Liver (tissue), 9 donors: ENCODE measurements around the gene ANKRD33B. TPM values are rescaled to one million over a fixed set of nuclear protein-coding genes. Genes with fewer than 3 reads are reported as not detected.
"Not testable (repeated sequence)": the region's sequence is repeated elsewhere in the genome, so short reads cannot be mapped to it uniquely, and the experiment has no call there.

ENCODE experiments used
- DNase-seq: peaks from one replicate; pipeline ENCODE4 v3.0.0-alpha.2; 2017; ENCODE audit warnings: low spot score
- H3K27ac ChIP-seq, 2 donors: one replicate each; pipeline ENCODE4 v1.7.0; 2013; ENCODE audit warnings: inconsistent platforms in 2 of 2, low read length in 2 of 2, control low read depth in 1 of 2, low read depth in 1 of 2, mild to moderate bottlenecking in 1 of 2
- H3K27me3 ChIP-seq, 4 donors: one replicate each; pipeline versions ENCODE4 v1.6.1 to v1.7.0; 2013; ENCODE audit warnings: low read length in 3 of 4, inconsistent platforms in 1 of 4, mild to moderate bottlenecking in 1 of 4, moderate library complexity in 1 of 4; ENCODE audit not compliant: control insufficient read depth in 4 of 4, insufficient read depth in 4 of 4
- H3K36me3 ChIP-seq, 4 donors: one replicate each; pipeline versions ENCODE4 v1.6.1 to v1.7.0; 2013; ENCODE audit warnings: low read length in 3 of 4, mild to moderate bottlenecking in 3 of 4, low read depth in 1 of 4, moderate library complexity in 1 of 4; ENCODE audit not compliant: control insufficient read depth in 4 of 4, insufficient read depth in 3 of 4
- H3K4me1 ChIP-seq, 4 donors: one replicate each; pipeline versions ENCODE4 v1.6.1 to v1.7.0; 2013; ENCODE audit warnings: low read length in 3 of 4, mild to moderate bottlenecking in 3 of 4, moderate library complexity in 1 of 4; ENCODE audit not compliant: control insufficient read depth in 4 of 4, insufficient read depth in 4 of 4
- H3K4me3 ChIP-seq, 3 donors: one replicate each; pipeline versions ENCODE4 v1.6.1 to v1.7.0; 2013; ENCODE audit warnings: low read length in 3 of 3, control low read depth in 1 of 3, low read depth in 1 of 3, mild to moderate bottlenecking in 1 of 3
- H3K9ac ChIP-seq, 2 donors: one replicate each; pipeline ENCODE4 v1.7.0; 2013; ENCODE audit warnings: low read length in 2 of 2, mild to moderate bottlenecking in 2 of 2, moderate library complexity in 2 of 2, control low read depth in 1 of 2, low read depth in 1 of 2
- H3K9me3 ChIP-seq, 4 donors: one replicate each; pipeline versions ENCODE4 v1.6.1 to v1.7.0; 2013; ENCODE audit warnings: low read length in 3 of 4; ENCODE audit not compliant: control insufficient read depth in 4 of 4
- EGR1 ChIP-seq, 2 donors: IDR thresholded peaks; 2 replicates each; pipeline ENCODE4 v1.6.1; 2016 to 2018; ENCODE audit warnings: antibody characterized with exemption in 2 of 2, low read depth in 2 of 2
- FOXA1 ChIP-seq: IDR thresholded peaks from 2 replicates; pipeline ENCODE4 v1.6.1; 2016; ENCODE audit warnings: antibody characterized with exemption
- FOXA2 ChIP-seq: IDR thresholded peaks from 2 replicates; pipeline ENCODE4 v1.6.1; 2016; ENCODE audit warnings: antibody characterized with exemption
- GABPA ChIP-seq, 2 donors: IDR thresholded peaks in 1 of 2; conservative IDR thresholded peaks in 1 of 2; 2 replicates each; pipeline ENCODE4 v1.6.1; 2016; ENCODE audit warnings: antibody characterized with exemption in 2 of 2, mild to moderate bottlenecking in 1 of 2, moderate library complexity in 1 of 2
- HNF4A ChIP-seq, 2 donors: conservative IDR thresholded peaks; 2 replicates each; pipeline ENCODE4 v1.6.1; 2016; ENCODE audit warnings: antibody characterized with exemption in 2 of 2, mild to moderate bottlenecking in 2 of 2
- HNF4G ChIP-seq: IDR thresholded peaks from 2 replicates; pipeline ENCODE4 v1.6.1; 2016; ENCODE audit warnings: antibody characterized with exemption
- MAX ChIP-seq: IDR thresholded peaks from 2 replicates; pipeline ENCODE4 v1.6.1; 2016; ENCODE audit warnings: antibody characterized with exemption
- NR2F2 ChIP-seq: IDR thresholded peaks from 2 replicates; pipeline ENCODE4 v1.6.1; 2016; ENCODE audit warnings: antibody characterized with exemption
- RAD21 ChIP-seq, 2 donors: IDR thresholded peaks; 2 replicates each; pipeline ENCODE4 v1.6.1; 2016; ENCODE audit warnings: antibody characterized with exemption in 2 of 2, mild to moderate bottlenecking in 2 of 2
- RXRA ChIP-seq, 2 donors: IDR thresholded peaks; 2 replicates each; pipeline ENCODE4 v1.6.1; 2017 to 2018; ENCODE audit warnings: antibody characterized with exemption in 2 of 2, mild to moderate bottlenecking in 1 of 2
- SP1 ChIP-seq: IDR thresholded peaks from 2 replicates; pipeline ENCODE4 v1.6.1; 2018; ENCODE audit warnings: antibody characterized with exemption, mild to moderate bottlenecking
- TAF1 ChIP-seq: conservative IDR thresholded peaks from 2 replicates; pipeline ENCODE4 v1.6.1; 2016; ENCODE audit warnings: antibody characterized with exemption, mild to moderate bottlenecking
- YY1 ChIP-seq: IDR thresholded peaks from 2 replicates; pipeline ENCODE4 v1.6.1; 2016; ENCODE audit warnings: antibody characterized with exemption, mild to moderate bottlenecking
- WGBS: extraction: QIAGEN DNeasy Blood & Tissue Kit; methylation state at CpG from one replicate; pipeline ENCODE4 v1.1.7; 2013; 5-methylcytosine and 5-hydroxymethylcytosine counted together
- polyA plus RNA-seq, 2 donors: library from polyadenylated mRNA; stranded (reverse) in 1 of 2; unstranded in 1 of 2; fragments of 200-250 nt in 1 of 2; fragments of >200 nt in 1 of 2; fragmentation: Nextera tagmentation in 1 of 2; extraction: Ambion mirVana in 1 of 2; gene quantifications; one replicate each; pipeline versions ENCODE4 v1.2.1 to v1.2.3, GENCODE V29; 2013 to 2015
- total RNA-seq, 2 donors: library from RNA; depleted of rRNA; stranded (reverse); fragments of >200 nt; gene quantifications; one replicate each; pipeline ENCODE4 v1.2.3, GENCODE V29; 2014
- TF ChIP-seq, protein P1 (sequence below): fragments of 150-350 bp; IDR thresholded peaks from 2 replicates; pipeline ENCODE4 v1.5.1; 2017; ENCODE audit warnings: improper control_type of control experiment, low read depth, low read length; ENCODE audit not compliant: missing input control
- TF ChIP-seq, protein P2 (sequence below): IDR thresholded peaks from 2 replicates; pipeline ENCODE4 v1.6.1; 2016; ENCODE audit warnings: antibody characterized with exemption, mild to moderate bottlenecking
- TF ChIP-seq, protein P3 (sequence below): IDR thresholded peaks from 2 replicates; pipeline ENCODE4 v1.6.1; 2016; ENCODE audit warnings: antibody characterized with exemption
- donor health status: healthy.
- donor health status: healthy.
- donor health status: healthy.
- donor health status: healthy.
- donor health status: healthy.

Gene ANKRD33B
- total and polyA plus RNA-seq, 4 donors: 0.09 to 1.9 (median 0.25) TPM; not detected in 1

- H3K27me3 ChIP-seq: no peaks in the 10 kb centered on the region
- H3K9ac ChIP-seq: no peak overlapping the region
- TF ChIP-seq, protein P1, sequence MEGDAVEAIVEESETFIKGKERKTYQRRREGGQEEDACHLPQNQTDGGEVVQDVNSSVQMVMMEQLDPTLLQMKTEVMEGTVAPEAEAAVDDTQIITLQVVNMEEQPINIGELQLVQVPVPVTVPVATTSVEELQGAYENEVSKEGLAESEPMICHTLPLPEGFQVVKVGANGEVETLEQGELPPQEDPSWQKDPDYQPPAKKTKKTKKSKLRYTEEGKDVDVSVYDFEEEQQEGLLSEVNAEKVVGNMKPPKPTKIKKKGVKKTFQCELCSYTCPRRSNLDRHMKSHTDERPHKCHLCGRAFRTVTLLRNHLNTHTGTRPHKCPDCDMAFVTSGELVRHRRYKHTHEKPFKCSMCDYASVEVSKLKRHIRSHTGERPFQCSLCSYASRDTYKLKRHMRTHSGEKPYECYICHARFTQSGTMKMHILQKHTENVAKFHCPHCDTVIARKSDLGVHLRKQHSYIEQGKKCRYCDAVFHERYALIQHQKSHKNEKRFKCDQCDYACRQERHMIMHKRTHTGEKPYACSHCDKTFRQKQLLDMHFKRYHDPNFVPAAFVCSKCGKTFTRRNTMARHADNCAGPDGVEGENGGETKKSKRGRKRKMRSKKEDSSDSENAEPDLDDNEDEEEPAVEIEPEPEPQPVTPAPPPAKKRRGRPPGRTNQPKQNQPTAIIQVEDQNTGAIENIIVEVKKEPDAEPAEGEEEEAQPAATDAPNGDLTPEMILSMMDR: no peak
- TF ChIP-seq RAD21 (IDR thresholded peaks at IDR 0.05): no peak
- TF ChIP-seq NR2F2: no peak
- TF ChIP-seq YY1: no peak
- TF ChIP-seq MAX: no peak
- no peak for TF ChIP-seq GABPA (IDR thresholded peaks at IDR 0.05 in 1 of 2, conservative IDR thresholded peaks at IDR 0.05 in 1 of 2)
- no peak for TF ChIP-seq HNF4G
- TF ChIP-seq RXRA (IDR thresholded peaks at IDR 0.05): no peak
- H3K4me1 ChIP-seq: no peaks in the 10 kb centered on the region
- no peaks in the 10 kb centered on the region for H3K9me3 ChIP-seq
- H3K27ac ChIP-seq: no peak overlapping the region
- DNase-seq: no peak
- WGBS: 94% methylated on average over 48 of the region's 48 CpGs
- no peaks in the 10 kb centered on the region for H3K36me3 ChIP-seq
- no peak overlapping the region for H3K4me3 ChIP-seq
These were observed 15.3 kb upstream of the ANKRD33B start for GRCh38 chr5:10548418-10549122.

GRCh38 chr5:10549123-10549514 is 14.8 kb upstream of the ANKRD33B start:
- not testable (repeated sequence) for H3K27ac ChIP-seq, DNase-seq, H3K27me3 ChIP-seq, H3K36me3 ChIP-seq, H3K4me1 ChIP-seq, H3K9ac ChIP-seq, H3K9me3 ChIP-seq, H3K4me3 ChIP-seq
- WGBS: 98% methylated on average over 30 of the region's 30 CpGs

DNA sequence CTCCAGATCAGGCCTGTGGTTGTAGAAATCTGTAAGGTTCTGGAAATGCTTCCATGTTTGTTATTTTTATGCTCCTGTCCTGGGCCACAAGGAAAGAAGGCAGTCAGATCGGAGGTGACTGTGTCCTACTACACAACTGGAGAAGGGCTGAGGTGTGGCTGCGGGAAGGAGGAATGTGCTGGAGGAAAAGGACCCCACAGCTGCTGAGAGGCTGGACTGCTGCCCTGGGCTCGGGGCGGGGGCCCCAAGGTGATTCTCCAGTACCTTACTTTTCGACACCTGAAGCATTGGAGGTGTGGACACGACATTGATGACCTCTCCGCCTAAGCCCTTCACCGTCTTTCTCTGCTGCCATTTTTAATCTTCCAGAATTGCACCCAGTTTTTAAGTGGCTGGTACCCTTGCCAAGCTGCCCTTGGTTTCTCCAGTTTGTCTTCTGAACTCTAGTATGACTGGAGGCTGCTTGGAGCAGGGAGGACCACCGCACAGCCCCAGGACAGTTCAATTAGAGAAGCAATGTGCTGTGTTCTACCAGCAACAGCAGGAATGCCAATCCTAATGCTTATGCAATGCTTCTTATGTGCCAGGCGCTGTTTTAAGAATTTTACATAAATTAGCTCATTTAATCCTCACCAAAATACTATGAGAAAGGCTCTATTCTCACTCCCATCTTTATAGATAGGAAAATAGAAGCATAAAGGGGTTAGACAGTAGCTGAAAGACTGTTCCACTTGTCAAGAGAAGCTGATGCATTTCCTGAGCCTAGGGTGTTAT is 13.5 kb upstream of the ANKRD33B start:
- no peak for DNase-seq
- Histone ChIP-seq H3K9ac (no peak overlapping the region), H3K4me3 (no peak overlapping the region), H3K4me1 (no peaks in the 10 kb centered on the region), H3K9me3 (no peaks in the 10 kb centered on the region), H3K27me3 (no peaks in the 10 kb centered on the region), H3K36me3 (no peaks in the 10 kb centered on the region), H3K27ac (no peak overlapping the region)
- 77% methylated on average over 10 of the region's 10 CpGs for WGBS
- TF ChIP-seq RAD21 (IDR thresholded peaks at IDR 0.05) (no peak), SP1 (no peak), RXRA (IDR thresholded peaks at IDR 0.05) (no peak), HNF4A (conservative IDR thresholded peaks at IDR 0.05) (no peak), EGR1 (IDR thresholded peaks at IDR 0.05; ENCODE audit: low read depth in 2 of 2) (no peak), FOXA2 (no peak), NR2F2 (no peak), GABPA (IDR thresholded peaks at IDR 0.05 in 1 of 2, conservative IDR thresholded peaks at IDR 0.05 in 1 of 2) (no peak), TAF1 (no peak), YY1 (no peak), FOXA1 (no peak), HNF4G (no peak)
- TF ChIP-seq, protein P2, sequence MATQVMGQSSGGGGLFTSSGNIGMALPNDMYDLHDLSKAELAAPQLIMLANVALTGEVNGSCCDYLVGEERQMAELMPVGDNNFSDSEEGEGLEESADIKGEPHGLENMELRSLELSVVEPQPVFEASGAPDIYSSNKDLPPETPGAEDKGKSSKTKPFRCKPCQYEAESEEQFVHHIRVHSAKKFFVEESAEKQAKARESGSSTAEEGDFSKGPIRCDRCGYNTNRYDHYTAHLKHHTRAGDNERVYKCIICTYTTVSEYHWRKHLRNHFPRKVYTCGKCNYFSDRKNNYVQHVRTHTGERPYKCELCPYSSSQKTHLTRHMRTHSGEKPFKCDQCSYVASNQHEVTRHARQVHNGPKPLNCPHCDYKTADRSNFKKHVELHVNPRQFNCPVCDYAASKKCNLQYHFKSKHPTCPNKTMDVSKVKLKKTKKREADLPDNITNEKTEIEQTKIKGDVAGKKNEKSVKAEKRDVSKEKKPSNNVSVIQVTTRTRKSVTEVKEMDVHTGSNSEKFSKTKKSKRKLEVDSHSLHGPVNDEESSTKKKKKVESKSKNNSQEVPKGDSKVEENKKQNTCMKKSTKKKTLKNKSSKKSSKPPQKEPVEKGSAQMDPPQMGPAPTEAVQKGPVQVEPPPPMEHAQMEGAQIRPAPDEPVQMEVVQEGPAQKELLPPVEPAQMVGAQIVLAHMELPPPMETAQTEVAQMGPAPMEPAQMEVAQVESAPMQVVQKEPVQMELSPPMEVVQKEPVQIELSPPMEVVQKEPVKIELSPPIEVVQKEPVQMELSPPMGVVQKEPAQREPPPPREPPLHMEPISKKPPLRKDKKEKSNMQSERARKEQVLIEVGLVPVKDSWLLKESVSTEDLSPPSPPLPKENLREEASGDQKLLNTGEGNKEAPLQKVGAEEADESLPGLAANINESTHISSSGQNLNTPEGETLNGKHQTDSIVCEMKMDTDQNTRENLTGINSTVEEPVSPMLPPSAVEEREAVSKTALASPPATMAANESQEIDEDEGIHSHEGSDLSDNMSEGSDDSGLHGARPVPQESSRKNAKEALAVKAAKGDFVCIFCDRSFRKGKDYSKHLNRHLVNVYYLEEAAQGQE: no peak
- TF ChIP-seq, protein P3, sequence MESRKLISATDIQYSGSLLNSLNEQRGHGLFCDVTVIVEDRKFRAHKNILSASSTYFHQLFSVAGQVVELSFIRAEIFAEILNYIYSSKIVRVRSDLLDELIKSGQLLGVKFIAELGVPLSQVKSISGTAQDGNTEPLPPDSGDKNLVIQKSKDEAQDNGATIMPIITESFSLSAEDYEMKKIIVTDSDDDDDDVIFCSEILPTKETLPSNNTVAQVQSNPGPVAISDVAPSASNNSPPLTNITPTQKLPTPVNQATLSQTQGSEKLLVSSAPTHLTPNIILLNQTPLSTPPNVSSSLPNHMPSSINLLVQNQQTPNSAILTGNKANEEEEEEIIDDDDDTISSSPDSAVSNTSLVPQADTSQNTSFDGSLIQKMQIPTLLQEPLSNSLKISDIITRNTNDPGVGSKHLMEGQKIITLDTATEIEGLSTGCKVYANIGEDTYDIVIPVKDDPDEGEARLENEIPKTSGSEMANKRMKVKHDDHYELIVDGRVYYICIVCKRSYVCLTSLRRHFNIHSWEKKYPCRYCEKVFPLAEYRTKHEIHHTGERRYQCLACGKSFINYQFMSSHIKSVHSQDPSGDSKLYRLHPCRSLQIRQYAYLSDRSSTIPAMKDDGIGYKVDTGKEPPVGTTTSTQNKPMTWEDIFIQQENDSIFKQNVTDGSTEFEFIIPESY: no peak
- TF ChIP-seq, protein P1: no peak
